PC-3 (cell line): Measurements from ENCODE around the gene RFK.

Experiments
- EZH2 ChIP-seq: fragments of 300-600 bp; sonication (generic); IDR thresholded peaks from one replicate; pipeline ENCODE4 v1.6.1; 2017; ENCODE audit warnings: antibody characterized with exemption, mild to moderate bottlenecking, low read length; ENCODE audit not compliant: unreplicated experiment
- EZH2phosphoT487 ChIP-seq: fragments of 300-600 bp; sonication (generic); IDR thresholded peaks from 2 replicates; pipeline ENCODE4 v1.6.1; 2018; ENCODE audit warnings: mild to moderate bottlenecking, antibody characterized with exemption, low read length, borderline replicate concordance
- TF ChIP-seq, protein P1 (sequence below): fragments of 300-600 bp; sonication (generic); conservative IDR thresholded peaks from 2 replicates; pipeline ENCODE4 v1.5.1; 2017; ENCODE audit warnings: antibody characterized with exemption, low read depth, mild to moderate bottlenecking, low read length

DNA sequence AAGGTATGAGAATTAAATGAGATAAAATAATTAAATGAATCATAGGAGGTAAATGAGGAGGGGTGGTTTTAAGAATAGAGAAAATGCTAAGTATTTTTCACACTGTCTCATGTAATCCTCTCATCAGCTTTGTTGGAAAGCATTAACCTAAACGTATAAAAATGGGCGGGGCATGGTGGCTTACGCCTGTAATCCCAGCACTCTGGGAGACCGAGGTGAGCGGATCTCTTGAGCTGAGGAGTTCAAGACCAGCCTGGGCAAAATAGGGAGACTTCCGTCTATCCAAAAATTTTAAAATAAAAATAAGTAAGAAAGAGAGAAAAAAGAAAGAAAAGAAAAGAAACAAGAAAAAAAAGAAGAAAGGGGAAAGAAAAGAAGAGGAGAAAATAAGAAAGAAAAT lies 1.9 kb upstream of the RFK start:
- TF ChIP-seq, protein P1, sequence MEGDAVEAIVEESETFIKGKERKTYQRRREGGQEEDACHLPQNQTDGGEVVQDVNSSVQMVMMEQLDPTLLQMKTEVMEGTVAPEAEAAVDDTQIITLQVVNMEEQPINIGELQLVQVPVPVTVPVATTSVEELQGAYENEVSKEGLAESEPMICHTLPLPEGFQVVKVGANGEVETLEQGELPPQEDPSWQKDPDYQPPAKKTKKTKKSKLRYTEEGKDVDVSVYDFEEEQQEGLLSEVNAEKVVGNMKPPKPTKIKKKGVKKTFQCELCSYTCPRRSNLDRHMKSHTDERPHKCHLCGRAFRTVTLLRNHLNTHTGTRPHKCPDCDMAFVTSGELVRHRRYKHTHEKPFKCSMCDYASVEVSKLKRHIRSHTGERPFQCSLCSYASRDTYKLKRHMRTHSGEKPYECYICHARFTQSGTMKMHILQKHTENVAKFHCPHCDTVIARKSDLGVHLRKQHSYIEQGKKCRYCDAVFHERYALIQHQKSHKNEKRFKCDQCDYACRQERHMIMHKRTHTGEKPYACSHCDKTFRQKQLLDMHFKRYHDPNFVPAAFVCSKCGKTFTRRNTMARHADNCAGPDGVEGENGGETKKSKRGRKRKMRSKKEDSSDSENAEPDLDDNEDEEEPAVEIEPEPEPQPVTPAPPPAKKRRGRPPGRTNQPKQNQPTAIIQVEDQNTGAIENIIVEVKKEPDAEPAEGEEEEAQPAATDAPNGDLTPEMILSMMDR, result no peak
- TF ChIP-seq EZH2 (no peak), EZH2phosphoT487 (no peak)
